IPS-20b (cell line): ENCODE data around the gene APPBP2.
"Not testable (repeated sequence)": the region's sequence is repeated elsewhere in the genome, so short reads cannot be mapped to it uniquely, and the experiment has no call there.

Experiments
- H3K27ac ChIP-seq: one replicate; pipeline ENCODE4 v1.5.1; 2013; ENCODE audit warnings: low read length
- H3K27me3 ChIP-seq: 2 replicates; pipeline ENCODE4 v1.6.1; 2013; ENCODE audit warnings: mild to moderate bottlenecking, low read length, inconsistent platforms; ENCODE audit not compliant: insufficient read depth
- H3K36me3 ChIP-seq: 2 replicates; pipeline ENCODE4 v1.6.1; 2013; ENCODE audit warnings: low read depth, mild to moderate bottlenecking, inconsistent platforms, low read length, moderate library complexity; ENCODE audit not compliant: insufficient read depth
- H3K4me1 ChIP-seq: 2 replicates; pipeline ENCODE4 v1.6.1; 2013; ENCODE audit warnings: mild to moderate bottlenecking, control low read depth, inconsistent platforms, low read length, moderate library complexity; ENCODE audit not compliant: insufficient read depth
- H3K4me3 ChIP-seq: 2 replicates; pipeline ENCODE4 v1.5.1; 2013; ENCODE audit warnings: mild to moderate bottlenecking, low read length, inconsistent platforms
- H3K9ac ChIP-seq: 2 replicates; pipeline ENCODE4 v1.6.1; 2013; ENCODE audit warnings: low read depth, mild to moderate bottlenecking, inconsistent platforms, low read length, moderate library complexity
- H3K9me3 ChIP-seq: 2 replicates; pipeline ENCODE4 v1.6.1; 2013; ENCODE audit warnings: mild to moderate bottlenecking, low read depth, low read length, inconsistent platforms; ENCODE audit not compliant: insufficient read depth

APPBP2 gene

DNA sequence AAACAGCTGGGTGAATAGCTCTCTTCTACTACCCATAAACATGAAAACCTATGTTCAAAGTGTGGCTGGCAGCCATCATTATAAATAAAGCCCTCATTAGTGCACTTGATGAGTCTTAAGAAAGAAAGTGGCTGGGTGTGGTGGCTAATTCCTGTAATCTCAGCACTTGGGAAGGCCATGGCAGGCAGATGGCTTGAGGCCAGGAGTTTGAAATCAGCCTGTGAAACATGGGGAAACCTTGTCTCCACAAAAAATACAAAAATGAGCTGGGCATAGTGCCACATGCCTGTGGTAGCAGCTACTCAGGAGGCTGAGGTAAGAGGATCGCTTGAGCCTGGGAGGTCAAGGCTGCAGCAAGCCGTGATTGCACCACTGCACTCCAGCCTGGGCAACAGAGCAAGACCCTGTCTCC is 28.3 kb upstream of the APPBP2 start:
- Histone ChIP-seq H3K36me3 (no peaks in the 10 kb centered on the region), H3K27me3 (no peaks in the 10 kb centered on the region), H3K4me3 (no peak overlapping the region), H3K9me3 (peaks cover 18% of the 10 kb centered on the region), H3K9ac (no peak overlapping the region), H3K4me1 (no peaks in the 10 kb centered on the region), H3K27ac (no peak overlapping the region)

DNA sequence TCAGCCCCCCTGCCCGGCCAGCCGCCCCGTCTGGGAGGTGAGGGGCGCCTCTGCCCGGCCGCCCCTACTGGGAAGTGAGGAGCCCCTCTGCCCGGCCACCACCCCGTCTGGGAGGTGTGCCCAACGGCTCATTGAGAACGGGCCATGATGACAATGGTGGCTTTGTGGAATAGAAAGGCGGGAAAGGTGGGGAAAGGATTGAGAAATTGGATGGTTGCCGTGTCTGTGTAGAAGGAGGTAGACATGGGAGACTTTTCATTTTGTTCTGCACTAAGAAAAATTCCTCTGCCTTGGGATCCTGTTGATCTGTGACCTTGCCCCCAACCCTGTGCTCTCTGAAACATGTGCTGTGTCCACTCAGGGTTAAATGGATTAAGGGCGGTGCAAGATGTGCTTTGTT is 26.2 kb upstream of the APPBP2 start:
- H3K27ac ChIP-seq, H3K27me3 ChIP-seq, H3K9ac ChIP-seq, H3K4me1 ChIP-seq, H3K4me3 ChIP-seq, H3K36me3 ChIP-seq: not testable (repeated sequence)
- H3K9me3 ChIP-seq, result peaks cover 11% of the 10 kb centered on the region

DNA sequence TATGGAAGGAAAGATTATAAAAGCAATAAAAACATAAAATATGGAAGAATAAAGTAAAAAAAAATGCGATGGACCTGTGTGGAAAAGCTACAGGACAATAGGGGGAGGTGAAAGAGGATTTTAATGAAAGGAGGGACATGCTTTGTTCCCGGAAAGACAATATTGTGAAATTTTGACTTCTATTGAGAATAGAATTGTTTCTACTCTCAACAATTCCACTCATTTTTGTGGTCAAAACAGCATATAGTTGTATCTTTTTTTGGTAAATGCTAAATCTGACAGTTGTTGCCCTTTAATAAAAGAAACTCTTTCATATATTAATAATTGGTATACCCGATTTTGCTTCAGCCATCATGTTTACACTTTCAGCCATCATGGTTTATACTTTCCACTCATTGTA is 22.9 kb upstream of the APPBP2 start:
- H3K27me3 ChIP-seq, result no peaks in the 10 kb centered on the region

DNA sequence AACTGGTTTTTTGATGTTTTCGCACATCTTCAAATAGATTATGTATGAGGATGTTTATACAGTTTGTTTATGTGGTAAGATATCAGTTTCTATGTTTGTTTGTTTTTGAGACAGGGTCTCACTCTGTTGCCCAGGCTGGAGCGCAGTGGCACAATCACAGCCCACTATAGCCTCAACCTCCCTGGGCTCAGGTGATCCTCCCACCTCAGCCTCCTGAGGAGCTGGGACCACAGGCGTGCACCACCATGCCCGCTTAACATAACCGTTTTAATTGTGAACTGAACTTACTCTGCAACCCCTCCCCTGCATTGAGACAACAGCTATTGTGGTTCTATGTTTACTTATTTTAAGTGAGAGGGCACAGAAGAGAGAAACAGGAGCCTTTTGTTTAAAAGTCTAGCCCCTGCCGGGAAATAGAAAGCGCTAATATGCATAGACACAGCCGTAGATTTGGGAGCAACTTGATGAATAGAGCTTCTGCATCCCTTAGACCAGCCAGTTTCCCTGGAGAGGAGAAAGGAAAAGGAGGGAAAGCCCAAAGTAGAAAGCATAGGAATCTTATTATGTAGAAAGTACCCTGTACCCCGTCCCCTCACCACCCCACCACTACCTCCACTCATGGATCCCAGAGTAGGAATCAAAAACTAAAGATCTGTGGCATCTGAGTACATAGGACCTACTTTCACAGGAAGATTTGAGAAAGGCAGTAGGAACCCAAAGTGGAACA is 19.6 kb upstream of the APPBP2 start:
- H3K27ac ChIP-seq, result no peak overlapping the region
- no peaks in the 10 kb centered on the region for H3K4me1 ChIP-seq
- no peaks in the 10 kb centered on the region for H3K9me3 ChIP-seq
- H3K9ac ChIP-seq, result no peak overlapping the region
- H3K27me3 ChIP-seq, result no peaks in the 10 kb centered on the region
- no peaks in the 10 kb centered on the region for H3K36me3 ChIP-seq
- H3K4me3 ChIP-seq, result no peak overlapping the region

More for the DNA sequence above, 22.9 kb upstream of the APPBP2 start:
- H3K4me1 ChIP-seq, result no peaks in the 10 kb centered on the region
- peaks cover 5% of the 10 kb centered on the region; the same call in 1 of the 2 replicates for H3K9me3 ChIP-seq
- no peaks in the 10 kb centered on the region for H3K36me3 ChIP-seq
- no peak overlapping the region for H3K27ac ChIP-seq
- H3K4me3 ChIP-seq, result no peak overlapping the region
- no peak overlapping the region for H3K9ac ChIP-seq

DNA sequence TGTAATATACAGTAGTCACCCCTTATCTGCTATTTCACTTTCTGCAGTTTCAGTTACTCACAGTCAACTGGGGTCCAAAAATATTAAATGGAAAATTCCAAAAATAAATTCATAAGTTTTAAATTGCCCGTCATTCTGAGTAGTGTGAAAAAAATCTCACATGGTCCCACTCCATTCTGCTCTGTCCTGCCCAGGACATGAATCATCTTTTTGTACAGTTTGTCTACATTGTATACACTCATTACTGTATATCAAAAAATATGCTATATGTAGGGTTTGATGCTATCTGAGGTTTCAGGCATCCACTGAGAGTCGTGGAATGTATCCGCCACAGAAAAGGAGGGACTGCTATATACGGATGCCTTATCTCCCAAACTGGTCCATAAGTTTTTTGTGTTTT is 16.0 kb upstream of the APPBP2 start:
- Histone ChIP-seq H3K4me3 (no peak overlapping the region), H3K27ac (no peak overlapping the region), H3K9me3 (no peaks in the 10 kb centered on the region), H3K4me1 (no peaks in the 10 kb centered on the region), H3K27me3 (no peaks in the 10 kb centered on the region), H3K36me3 (no peaks in the 10 kb centered on the region), H3K9ac (no peak overlapping the region)

DNA sequence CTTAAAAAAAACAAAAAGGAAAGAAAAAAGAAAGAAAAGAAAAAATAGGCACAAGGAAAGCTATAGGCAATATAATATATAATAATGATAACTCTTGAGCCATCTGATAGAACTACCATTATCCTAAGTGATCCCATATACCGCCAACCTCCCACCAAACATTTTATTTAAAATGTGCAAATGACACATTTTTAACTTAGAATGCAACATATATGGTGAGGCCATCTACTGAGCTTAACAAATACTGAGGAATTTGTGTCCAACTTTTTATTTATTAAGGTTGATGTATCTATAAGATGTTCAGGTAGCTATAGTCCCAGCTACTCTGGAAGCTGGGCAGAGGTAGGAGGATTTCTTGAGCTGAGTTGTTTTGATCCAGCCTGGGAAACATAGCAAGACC is 14.4 kb upstream of the APPBP2 start:
- Histone ChIP-seq H3K9ac (no peak overlapping the region), H3K27ac (no peak overlapping the region), H3K4me1 (no peaks in the 10 kb centered on the region), H3K36me3 (no peaks in the 10 kb centered on the region), H3K27me3 (no peaks in the 10 kb centered on the region), H3K9me3 (no peaks in the 10 kb centered on the region), H3K4me3 (no peak overlapping the region)

DNA sequence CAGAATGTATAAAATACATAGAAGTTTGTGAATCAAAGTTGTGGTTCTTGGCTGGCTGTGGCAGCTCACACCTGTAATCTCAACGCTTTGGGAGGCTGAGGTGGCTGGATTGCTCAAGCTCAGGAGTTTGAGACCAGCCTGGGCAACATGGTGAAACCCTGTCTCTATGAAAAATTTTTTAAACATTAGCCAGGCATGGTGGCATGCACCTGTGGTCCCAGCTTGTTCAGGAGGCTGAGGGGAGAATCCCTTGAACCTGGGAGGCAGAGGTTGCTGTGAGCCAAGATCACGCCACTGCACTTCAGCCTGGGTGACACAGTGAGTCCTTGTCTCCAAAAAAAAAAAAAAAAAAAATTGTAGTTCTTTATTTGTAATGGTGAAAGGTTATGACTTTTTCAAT is 13.8 kb upstream of the APPBP2 start:
- Histone ChIP-seq H3K27ac (no peak overlapping the region), H3K27me3 (no peaks in the 10 kb centered on the region), H3K4me1 (no peaks in the 10 kb centered on the region), H3K9ac (no peak overlapping the region), H3K9me3 (no peaks in the 10 kb centered on the region), H3K36me3 (no peaks in the 10 kb centered on the region), H3K4me3 (no peak overlapping the region)

DNA sequence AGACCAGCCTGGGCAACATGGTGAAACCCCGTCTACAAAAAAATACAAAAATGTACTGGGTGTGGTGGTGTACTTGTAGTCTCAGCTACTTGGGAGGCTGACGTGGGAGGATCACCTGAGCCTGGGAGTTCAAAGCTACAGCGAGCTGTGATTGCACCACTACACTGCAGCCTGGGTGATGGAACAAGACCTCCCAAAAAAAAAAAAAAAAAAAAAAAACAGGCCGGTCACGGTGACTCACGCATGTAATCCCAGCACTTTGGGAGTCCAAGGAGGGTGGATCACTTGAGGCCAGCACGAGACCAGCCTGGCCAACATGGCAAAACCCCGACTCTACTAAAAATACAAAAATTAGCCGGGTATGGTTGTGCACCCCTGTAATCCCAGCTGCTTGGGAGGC is 12.7 kb upstream of the APPBP2 start:
- Histone ChIP-seq H3K4me3 (no peak overlapping the region), H3K9ac (no peak overlapping the region), H3K27me3 (no peaks in the 10 kb centered on the region), H3K27ac (no peak overlapping the region), H3K4me1 (no peaks in the 10 kb centered on the region), H3K9me3 (no peaks in the 10 kb centered on the region), H3K36me3 (no peaks in the 10 kb centered on the region)

DNA sequence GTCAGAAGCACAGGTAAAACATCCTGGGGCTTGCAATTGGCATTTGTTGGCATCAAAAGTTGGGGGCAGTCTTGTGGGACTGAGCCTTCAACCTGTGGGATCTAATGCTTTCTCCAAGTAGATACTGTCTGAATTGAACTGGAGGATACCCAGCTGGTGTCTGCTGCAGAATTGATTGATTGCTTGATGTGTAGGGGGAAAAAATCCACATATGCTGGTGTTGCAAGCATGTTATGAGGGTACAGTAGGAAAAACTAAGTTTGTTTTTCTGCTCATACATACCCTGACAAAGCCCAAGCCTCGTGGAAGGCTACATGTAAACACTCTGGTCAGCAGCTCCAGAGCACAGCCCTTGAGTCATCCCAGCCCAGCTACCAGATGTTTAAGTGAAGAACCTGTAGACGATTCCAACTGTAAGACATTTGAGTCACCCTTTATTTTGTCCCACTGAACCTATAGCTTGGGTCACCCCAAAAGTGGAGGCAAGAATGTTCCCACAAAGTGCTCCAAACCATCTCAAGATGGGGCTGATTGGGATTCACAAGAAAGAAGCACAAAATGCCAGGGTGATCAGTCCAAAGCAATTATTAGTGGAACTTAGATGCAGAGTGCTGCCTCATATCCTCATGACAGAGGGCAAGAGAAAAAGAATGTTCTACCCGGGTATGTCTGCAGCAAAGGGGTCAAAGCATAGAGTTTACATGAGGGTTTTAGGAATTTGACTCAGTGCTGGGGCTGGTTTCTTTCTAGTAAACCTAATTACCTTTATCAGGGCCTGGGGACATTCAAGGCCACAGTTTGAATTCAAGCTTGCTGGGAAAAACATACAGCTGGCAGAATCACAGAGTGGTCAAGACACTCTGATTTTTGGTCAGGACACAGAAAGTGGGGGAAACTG is 9.6 kb upstream of the APPBP2 start:
- Histone ChIP-seq H3K27me3 (no peaks in the 10 kb centered on the region), H3K4me3 (no peak overlapping the region), H3K36me3 (no peaks in the 10 kb centered on the region), H3K27ac (no peak overlapping the region), H3K9ac (no peak overlapping the region), H3K4me1 (no peaks in the 10 kb centered on the region), H3K9me3 (no peaks in the 10 kb centered on the region)

DNA sequence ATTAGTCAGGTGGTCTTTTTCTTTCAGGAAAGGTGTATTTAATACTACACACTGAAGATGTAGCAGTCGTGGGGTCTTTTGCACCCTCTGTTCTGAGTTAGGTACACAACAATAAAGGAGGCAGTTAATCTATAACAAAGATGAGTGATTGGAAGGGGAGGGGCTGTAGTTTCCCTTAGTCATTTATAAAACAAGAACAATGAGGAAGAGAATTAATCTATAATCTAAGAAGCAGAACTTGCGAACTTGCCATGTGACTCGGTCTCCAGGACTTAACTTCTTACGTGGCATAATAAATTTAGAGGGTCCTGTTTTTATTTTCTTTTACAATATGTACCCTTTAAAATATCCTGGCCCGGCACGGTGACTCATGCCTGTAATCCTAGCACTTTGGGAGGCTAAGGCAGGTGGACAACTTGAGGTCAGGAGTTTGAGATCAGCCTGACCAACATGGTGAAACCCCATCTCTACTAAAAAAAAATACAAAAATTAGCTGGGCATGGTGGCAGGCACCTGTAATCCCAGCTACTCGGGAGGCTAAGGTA is 8.6 kb upstream of the APPBP2 start:
- Histone ChIP-seq H3K4me3 (no peak overlapping the region), H3K27me3 (no peaks in the 10 kb centered on the region), H3K9me3 (no peaks in the 10 kb centered on the region), H3K4me1 (no peaks in the 10 kb centered on the region), H3K36me3 (no peaks in the 10 kb centered on the region), H3K27ac (no peak overlapping the region), H3K9ac (no peak overlapping the region)

DNA sequence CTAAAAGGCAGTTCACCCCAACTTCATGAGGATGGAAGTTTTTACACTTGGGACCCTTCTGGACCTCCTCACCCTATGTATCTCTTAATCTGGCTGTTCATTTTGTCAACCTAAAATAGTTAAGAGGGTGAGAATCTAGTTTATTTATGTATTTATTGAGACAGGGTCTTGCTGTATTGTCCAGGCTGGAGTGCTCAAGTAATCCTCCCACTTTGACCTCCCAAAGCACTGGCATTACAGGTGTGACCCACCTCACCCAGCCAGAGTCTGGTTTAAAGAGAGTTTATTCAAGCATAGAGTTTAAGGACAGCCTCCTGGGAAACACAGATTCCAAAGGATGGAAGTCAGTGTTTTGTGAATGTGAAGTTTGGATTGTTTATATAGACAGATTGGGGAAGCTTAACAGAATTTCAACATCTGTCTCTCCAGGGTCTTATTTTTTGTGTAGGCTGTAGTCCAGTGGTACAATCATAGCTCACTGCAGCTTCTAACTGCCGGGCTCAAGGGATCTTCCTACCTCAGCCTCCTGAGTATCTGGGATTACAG is 8.0 kb upstream of the APPBP2 start:
- no peaks in the 10 kb centered on the region for H3K27me3 ChIP-seq
- no peak overlapping the region for H3K27ac ChIP-seq

More for the DNA sequence above, 8.0 kb upstream of the APPBP2 start:
- Histone ChIP-seq H3K9ac (no peak overlapping the region), H3K4me1 (no peaks in the 10 kb centered on the region), H3K4me3 (no peak overlapping the region), H3K36me3 (no peaks in the 10 kb centered on the region), H3K9me3 (no peaks in the 10 kb centered on the region)
